ENCODE data around the gene PRR19.

PRR19 gene

DNA sequence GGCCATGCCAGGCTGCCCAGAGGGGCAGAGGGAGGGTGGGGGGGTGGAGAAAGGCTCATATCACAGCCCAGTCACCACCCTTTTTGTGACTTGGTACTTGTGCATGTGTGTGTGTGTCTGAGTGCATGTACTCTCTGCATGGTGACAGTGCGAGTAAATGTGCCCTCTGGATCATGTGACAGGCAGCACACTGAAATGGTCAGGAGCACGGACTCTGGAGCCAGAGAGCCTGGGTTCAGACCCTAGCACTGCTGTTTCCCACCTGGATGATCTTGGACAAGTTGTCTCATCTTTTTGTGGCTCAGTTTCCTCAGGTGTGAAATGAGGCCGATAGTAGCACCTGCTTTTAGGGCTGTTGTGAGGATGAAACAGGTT is 30.9 kb upstream of the PRR19 start:
- no peak for DNase-seq (ENCODE audit: low read depth)

DNA sequence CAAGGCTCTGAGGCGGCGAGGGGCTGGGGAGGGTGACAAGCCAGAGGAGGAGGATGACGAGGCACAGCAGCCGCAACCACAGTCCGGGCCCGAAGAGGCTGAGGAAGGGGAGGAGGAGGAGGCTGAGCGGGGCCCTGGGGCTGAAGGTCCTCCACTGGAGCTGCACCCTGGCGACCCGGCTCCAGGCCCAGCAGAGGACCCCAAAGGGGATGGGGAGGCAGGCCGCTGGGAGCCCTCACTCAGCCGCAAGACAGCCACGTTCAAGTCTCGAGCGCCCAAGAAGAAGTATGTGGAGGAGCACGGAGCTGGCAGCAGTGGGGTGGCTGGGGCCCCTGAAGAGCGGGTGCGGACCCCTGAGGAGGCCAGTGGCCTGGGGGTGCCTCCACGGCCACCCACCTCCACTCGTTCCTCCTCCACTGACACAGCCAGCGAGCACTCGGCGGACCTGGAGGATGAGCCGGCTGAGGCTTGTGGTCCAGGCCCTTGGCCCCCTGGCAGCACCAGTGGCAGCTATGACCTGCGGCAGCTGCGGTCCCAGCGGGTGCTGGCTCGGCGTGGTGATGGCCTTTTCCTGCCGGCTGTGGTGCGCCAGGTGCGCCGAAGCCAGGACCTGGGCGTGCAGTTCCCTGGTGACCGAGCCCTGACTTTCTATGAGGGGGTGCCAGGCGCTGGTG is 29.9 kb upstream of the PRR19 start:
- DNase-seq (ENCODE audit: low read depth): no peak

DNA sequence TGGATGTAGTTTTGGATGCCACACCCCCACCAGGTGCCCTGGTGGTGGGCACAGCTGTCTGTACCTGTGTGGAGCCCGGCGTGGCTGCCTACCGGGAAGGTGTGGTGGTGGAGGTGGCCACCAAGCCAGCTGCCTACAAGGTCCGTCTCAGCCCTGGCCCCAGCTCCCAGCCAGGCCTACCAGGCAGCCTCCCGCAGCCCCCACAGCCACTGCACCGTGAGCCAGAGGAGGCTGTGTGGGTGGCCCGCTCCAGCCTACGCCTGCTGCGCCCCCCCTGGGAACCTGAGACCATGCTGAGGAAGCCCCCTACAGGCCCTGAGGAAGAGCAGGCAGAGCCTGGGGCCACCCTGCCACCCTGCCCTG is 29.4 kb upstream of the PRR19 start:
- no peak for DNase-seq (ENCODE audit: low read depth)

DNA sequence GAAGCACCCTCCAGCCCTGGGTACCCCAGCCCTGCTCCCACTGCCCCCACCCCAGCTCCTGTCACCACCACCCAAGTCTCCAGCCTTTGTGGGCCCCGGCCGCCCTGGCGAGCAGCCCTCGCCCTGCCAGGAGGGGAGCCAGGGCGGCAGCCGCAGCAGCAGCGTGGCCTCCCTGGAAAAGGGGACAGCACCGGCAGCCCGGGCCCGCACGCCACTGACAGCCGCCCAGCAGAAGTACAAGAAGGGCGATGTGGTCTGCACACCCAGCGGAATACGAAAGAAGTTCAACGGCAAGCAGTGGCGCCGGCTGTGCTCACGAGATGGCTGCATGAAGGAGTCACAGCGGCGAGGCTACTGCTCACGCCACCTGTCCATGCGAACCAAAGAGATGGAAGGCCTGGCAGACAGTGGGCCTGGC is 28.9 kb upstream of the PRR19 start:
- no peak for DNase-seq (ENCODE audit: low read depth)

DNA sequence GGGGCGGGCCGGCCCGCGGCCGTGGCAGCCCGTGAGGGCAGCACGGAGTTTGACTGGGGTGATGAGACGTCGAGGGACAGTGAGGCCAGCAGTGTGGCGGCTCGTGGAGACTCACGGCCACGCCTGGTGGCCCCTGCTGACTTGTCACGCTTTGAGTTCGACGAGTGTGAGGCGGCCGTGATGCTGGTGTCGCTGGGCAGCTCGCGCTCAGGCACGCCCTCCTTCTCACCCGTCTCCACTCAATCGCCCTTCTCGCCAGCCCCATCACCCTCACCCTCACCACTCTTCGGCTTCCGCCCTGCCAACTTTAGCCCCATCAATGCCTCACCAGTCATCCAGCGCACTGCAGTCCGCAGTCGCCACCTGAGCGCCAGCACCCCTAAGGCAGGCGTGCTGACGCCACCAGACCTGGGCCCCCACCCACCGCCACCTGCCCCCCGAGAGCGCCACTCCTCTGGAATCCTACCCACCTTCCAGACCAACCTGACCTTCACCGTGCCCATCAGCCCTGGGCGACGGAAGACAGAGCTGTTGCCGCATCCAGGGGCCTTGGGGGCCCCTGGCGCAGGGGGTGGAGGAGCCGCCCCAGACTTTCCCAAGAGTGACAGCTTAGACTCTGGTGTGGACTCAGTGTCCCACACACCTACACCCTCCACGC is 28.4 kb upstream of the PRR19 start:
- no peak for DNase-seq (ENCODE audit: low read depth)

DNA sequence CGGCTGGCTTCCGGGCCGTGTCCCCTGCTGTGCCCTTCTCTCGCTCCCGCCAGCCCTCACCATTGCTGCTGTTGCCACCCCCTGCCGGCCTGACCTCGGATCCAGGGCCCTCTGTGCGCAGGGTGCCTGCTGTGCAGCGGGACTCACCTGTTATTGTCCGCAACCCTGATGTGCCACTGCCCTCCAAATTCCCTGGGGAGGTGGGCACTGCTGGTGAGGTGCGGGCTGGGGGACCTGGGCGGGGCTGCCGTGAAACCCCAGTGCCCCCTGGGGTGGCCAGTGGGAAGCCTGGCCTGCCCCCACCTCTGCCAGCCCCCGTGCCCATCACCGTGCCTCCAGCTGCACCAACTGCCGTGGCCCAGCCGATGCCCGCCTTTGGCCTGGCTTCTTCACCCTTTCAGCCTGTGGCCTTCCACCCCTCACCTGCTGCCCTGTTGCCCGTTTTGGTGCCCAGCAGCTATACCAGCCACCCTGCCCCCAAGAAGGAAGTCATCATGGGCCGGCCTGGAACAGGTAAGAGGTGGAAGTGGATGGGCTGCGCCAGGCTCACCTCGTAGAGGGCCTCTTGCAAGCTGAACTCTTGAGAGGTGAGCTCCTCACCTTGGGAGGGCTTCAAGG is 27.8 kb upstream of the PRR19 start:
- no peak for DNase-seq (ENCODE audit: low read depth)

DNA sequence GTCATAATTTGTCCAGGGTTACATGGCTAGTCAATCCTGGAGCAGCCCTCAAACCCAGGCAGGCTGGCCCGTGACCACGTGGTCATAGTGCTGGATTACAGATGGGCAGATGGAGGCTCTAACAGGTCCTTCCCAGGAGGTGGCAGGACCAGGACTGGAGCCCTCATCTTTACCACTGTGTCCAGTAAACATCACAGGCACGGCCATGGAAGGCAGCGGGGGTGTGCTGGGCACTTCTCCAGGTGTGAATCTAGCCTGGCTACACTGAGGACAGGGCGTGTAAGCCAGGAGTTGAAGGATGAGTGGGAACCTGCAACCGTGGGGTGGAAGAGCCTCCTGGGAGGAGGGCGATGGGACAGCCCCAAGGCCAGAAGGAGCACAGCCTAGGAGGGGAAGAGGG is 26.8 kb upstream of the PRR19 start:
- no peak for DNase-seq (ENCODE audit: low read depth)

DNA sequence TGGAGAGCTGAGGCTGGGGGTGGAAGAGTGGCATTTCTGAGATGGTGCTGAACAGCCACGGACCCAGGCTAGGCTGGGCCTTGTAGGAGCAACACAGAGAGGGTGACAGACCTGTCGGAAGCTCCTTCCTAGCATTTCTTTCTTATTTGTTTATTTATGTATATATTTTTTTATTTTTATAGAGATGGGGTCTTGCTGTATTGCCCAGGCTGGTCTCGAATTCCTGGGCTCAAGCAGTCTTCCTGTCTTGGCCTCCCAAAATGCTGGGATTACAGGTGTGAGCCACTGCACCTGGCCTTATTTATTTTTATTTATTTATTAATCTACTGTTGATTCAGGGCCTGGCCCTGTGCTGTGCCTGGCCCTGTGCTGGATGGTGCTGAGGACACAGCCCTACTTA is 26.4 kb upstream of the PRR19 start:
- DNase-seq (ENCODE audit: low read depth): no peak

DNA sequence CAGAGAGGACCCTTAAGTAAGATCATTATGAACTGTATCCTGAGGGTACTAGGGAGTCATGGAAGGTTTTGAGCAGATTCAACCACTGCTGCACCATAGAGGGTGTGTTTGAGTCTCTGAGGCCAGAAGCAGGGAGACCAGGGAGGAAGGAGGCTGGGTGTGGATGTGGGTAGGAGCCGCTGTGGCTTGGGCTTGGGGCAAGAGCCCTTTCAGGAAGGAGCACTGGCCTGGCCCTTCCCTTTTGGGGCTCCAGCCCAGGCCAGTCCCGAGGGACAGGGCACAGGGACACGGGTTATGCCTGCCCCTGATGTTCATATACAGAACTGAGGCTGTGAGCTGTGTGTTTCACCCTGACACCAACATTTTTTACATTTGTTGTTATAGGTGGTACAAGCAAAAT is 25.6 kb upstream of the PRR19 start:
- no peak for DNase-seq (ENCODE audit: low read depth)

DNA sequence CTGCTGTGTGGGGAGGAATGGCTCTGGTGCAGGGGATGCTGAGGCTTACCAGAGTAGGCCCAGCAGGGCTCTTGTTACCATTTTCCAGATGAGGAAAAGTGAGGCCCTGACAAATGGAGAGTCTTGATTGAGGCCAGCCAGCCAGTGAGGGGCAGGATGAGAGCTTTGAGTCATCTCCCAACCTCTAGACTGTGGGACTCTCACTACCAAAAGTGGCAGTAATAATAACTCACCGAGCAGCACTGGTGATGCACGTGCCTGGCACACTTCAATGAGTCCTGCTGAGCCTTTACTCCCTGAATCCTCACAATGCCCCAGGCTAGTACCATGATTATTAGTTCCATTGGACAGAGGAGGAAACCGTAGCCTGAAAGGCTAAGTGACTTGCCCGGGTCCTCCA is 25.1 kb upstream of the PRR19 start:
- DNase-seq (ENCODE audit: low read depth): no peak

DNA sequence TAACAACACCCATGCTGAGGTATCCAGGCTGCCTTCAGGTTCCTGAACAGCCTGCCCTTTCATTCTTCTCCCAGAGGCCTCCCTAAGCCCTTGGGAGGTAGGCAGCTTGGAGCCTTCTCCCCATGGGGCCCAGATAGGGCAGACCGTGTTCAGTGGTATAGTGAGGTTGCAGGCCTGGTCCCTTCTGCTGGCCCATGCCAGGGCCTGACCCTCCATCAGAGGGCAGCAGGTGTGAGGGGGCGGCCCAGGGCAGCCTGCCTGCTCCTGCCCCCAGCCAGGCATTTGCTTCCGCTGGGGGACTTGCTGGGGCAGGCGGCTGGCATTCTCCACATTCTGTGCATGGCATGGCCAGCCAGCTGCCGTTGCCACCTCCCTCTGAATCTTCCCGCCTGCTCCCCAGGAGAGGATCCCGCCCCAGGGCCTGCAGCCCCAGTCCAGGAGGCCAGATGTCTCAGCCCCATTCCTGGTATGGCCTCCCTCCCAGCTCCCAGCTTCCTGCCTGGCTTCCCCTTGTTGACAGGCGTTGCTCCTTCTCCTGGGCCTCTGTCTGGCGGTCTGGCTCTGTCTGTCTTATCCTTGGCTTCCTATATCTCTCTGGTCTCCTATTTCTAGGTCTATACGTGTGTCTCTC is 24.0 kb upstream of the PRR19 start:
- DNase-seq (ENCODE audit: low read depth): no peak

DNA sequence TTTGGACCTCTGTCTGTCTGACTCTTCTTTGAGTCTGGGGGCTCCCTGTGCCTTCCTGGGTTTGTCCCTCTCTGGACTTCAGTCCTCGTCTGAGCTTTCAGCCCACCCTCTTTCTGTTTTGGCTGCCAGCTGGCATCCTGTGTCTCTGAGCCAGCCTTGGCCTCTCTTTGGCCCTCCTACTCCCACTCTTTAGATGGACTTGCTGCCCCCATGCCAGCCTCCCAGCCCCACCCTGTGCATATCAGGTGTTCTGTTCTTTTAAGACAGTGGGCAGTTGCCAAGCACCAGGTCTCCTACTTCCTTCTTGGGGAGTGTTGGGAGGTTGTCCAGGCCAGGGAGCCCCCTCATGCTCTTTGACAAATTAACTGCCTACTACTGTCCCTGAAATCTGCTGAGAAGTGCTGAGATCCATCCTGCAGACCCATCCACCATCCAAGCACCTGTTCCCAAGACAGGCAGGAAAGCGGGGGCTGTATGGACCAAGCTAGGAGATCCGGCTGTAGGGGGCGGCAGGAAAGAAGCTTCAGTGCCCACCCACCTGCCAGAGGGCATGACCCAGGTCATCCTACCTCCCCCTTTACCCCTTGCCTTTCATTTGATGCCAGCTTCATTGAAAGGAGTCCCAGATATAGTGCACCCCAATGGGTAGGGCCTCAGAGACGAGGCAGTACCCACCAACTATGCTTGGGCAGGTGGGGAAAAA is 23.3 kb upstream of the PRR19 start:
- DNase-seq (ENCODE audit: low read depth): no peak

DNA sequence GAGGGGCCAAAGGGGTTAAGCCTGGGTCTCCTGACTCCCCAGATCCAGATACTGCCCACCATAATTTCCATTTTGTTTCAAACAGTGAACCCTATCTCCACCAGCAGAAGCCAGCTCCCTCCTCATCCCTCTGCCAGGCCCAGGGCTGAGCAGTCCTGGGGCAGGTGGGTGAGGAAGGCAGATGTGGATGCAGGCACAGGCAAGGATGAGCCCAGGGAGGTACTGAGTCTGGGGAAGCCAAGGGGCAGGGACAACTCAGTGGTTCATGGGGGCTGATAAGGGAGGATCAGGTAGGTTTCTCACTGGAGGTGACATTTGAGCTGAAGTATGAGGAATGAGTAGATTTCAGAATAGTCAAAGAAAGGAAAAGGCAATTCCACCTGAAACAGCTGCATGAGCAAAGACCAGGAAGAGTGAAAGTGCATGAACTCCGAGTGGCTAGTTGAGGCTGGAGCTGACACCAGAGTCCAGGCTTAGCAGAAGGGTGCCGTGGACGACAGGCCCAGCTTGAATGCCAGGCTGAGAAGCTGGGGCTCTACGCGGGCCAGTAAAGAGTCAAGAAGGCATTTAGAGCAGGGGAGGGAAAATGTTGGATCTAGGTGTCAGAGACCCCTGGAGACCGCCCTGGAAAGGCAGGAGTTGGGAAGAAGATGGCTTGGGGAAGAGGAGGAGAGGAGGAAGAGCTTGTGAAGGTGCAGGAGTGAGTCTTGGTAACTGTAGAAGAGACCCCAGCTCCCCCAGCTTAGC is 22.6 kb upstream of the PRR19 start:
- DNase-seq (ENCODE audit: low read depth): no peak

DNA sequence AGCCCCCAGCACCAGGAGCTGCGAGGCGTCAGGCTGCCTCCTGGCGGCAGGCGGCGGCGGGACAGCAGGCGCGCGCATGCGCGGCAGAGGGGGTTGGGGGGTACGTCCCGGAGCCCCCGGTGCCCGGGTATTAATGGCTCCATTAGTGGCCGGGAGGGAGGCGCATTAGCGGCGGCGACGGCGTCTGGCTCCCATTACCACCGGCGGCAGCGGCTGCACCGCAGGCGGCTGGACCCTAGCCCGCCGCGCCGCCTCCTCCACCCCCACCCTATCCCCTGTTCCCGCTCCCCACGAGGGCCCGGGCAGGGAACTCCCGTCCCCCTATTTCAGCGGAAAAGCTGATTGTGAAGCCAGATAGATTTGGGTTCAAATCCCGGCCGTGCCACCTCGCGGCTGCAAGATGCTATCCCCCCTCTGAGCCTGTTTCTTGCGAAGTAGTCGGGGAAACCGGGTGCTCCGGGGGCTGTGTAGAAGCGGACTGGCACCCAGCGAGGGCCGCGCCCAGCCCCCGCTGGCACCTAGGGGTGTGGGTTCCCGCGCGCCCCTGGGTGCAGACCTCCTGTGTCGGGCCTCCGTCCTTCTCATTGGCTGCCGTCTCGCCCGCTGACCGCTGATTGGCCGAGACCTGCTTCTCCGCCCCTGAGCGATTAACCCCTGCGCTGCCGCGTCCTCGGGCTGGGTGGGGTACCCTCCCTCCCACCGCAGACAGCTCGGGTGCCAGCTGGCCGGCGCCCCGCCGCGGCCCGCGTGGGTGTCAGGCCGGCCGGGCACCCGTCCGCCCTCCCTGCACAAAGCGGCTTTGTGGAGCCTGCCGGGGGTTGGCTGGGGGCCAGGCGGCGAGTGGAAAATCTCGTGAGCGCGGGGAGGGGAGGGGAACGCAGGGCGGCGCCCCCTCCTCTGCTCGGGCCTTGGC is 21.8 kb upstream of the PRR19 start:
- DNase-seq (ENCODE audit: low read depth): no peak

DNA sequence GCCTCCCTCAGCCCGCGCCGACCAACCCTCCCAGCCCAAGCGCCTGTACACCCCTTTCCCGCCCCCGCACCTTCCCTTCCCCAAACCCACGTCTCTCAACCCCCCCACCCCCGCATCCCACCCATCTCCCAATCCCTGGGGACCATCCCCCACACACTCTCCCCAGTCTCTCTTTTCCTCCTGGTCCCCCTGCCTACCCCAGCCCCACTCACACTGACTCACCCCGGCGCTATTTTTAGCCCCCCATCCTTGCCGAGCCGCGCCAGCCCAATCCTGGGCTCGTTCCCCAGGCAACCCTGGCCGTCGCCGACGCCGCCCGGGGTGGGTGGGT is 21.2 kb upstream of the PRR19 start:
- DNase-seq (ENCODE audit: low read depth): no peak

DNA sequence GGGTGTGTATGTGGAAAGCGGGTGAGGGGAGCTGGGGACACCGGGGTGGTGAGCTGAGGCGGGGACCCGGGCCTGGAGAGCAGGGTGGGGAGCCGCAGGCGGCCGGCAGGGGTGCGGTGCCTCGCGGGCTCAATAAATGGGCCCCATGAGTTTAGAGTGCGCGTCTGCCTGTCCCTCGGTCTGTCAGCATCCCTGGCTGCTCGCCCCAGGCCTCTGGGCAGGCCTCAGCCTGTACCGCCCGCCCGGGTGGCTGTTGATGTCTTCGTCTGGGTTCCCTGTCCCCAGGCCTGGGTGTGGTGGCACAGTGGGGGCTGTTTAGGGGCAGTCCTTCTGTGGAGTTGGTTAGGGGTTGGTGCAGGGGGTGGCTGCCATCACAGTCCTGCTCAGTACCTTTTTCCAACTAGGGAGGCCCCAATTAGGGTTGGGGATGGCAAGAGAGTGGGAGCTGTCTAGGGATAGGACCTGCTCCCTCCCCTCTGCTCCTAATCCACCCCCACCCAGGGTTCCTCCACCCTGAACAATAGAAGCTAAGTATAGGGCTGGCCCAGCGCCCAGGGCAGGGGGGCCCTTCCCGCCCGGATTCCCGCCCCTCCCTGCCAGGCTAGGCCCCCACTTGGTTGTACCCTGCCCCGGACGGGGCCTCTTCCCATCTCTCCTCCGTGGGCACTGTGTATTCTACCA is 20.6 kb upstream of the PRR19 start:
- no peak for DNase-seq (ENCODE audit: low read depth)

DNA sequence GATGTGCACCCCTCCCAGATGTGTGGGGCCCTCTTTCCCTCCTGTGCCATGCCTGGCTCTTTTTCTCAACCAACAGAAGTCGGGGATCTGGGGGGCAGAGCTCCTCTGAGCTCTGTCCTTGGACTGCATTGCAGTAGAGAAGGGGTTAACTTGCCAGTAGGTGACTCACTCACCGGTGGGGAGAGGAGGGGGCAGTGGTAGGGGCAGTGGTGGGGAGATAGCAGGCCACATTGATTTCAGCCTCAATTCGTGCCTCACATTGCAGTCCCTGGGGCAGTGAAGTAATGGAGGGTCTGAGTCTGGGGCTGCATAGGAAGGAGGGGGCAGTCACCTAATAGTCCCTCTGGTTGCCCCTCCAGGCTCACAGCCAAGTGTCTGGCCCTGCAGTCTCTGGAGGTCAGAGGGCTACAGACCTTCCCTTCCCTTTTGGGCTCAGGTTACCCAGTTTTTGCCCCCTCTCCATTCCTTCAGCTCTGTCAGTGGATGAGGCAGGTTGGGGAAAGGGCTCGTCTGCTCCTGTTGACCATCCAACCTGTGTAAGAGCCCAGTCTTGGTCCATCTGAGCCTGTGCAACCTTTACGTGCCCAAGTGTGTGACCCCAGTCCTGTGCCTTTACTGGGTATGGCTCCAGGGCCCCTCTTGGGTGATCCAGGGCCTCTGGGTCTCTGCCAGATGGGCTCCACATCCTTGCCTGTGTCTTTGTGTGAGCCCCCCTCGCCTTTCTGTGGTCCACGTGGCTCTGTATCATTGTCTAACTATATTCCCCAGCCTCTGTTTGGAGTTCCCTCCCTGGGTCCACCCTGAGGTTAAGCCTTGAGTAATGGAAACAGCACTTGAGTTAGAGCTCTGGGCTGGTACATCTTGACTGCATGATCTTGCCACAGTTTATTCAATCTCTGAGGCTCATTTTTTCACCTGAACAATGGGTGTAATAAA is 19.8 kb upstream of the PRR19 start:
- no peak for DNase-seq (ENCODE audit: low read depth)

DNA sequence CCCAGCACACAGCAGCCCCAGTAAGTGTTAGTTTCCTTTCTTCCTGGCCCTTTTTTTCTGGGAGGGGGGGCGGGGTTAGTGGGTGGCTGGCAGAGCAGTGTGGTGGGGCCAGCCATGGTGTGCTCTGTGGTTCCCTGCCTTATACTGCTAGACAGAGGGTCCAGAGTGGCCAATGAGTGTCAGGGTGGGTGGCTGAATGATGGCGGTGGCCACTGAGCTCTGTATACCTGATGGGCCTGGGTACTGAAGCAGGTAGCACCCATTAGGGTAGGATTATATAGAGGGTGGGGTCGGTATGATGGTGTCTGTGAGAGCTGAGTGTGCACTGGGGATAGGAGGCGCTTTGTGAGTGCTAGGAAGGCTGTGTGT is 19.1 kb upstream of the PRR19 start:
- no peak for DNase-seq (ENCODE audit: low read depth)

Data from GM04504 (cell line).